Subcutaneous abdominal adipose tissue (tissue), 5 donors: ENCODE results near the gene GOSR1.
"Not testable (repeated sequence)": the region's sequence is repeated elsewhere in the genome, so short reads cannot be mapped to it uniquely, and the experiment has no call there.

Experiments used
- H3K27ac ChIP-seq: one replicate; pipeline ENCODE4 v1.7.0; 2013; ENCODE audit warnings: low read depth, mild to moderate bottlenecking, inconsistent platforms, low read length, moderate library complexity
- H3K27me3 ChIP-seq, 5 donors: one replicate each; pipeline ENCODE4 v1.7.0; 2013; ENCODE audit warnings: low read length in 5 of 5, inconsistent platforms in 1 of 5; ENCODE audit not compliant: control insufficient read depth in 5 of 5, insufficient read depth in 4 of 5
- H3K36me3 ChIP-seq, 5 donors: one replicate each; pipeline ENCODE4 v1.7.0; 2013; ENCODE audit warnings: low read length in 5 of 5; ENCODE audit not compliant: control insufficient read depth in 5 of 5, insufficient read depth in 5 of 5
- H3K4me1 ChIP-seq, 5 donors: one replicate each; pipeline ENCODE4 v1.7.0; 2013; ENCODE audit warnings: low read length in 5 of 5, mild to moderate bottlenecking in 3 of 5, moderate library complexity in 1 of 5; ENCODE audit not compliant: control insufficient read depth in 5 of 5, insufficient read depth in 5 of 5
- H3K4me3 ChIP-seq, 5 donors: one replicate each; pipeline ENCODE4 v1.7.0; 2013; ENCODE audit warnings: low read length in 5 of 5, low read depth in 1 of 5
- H3K9ac ChIP-seq, 5 donors: one replicate each; pipeline ENCODE4 v1.7.0; 2013; ENCODE audit warnings: low read length in 5 of 5, mild to moderate bottlenecking in 4 of 5, moderate library complexity in 3 of 5
- H3K9me3 ChIP-seq, 5 donors: one replicate each; pipeline ENCODE4 v1.7.0; 2013; ENCODE audit warnings: low read length in 5 of 5; ENCODE audit not compliant: control insufficient read depth in 5 of 5
- donor health status: healthy.
- donor health status: healthy.
- donor health status: healthy.
- donor health status: healthy.
- donor health status: healthy.

The GOSR1 gene

GRCh38 chr17:30558686-30559545 lies 81.7 kb downstream of the GOSR1 start:
- H3K4me1 ChIP-seq: no peaks in the 10 kb centered on the region
- H3K27me3 ChIP-seq: no peaks in the 10 kb centered on the region
- no peaks in the 10 kb centered on the region for H3K36me3 ChIP-seq
- no peak overlapping the region for H3K27ac ChIP-seq
- H3K9me3 ChIP-seq: no peaks in the 10 kb centered on the region
- no peak overlapping the region for H3K9ac ChIP-seq
- H3K4me3 ChIP-seq: no peak overlapping the region

DNA sequence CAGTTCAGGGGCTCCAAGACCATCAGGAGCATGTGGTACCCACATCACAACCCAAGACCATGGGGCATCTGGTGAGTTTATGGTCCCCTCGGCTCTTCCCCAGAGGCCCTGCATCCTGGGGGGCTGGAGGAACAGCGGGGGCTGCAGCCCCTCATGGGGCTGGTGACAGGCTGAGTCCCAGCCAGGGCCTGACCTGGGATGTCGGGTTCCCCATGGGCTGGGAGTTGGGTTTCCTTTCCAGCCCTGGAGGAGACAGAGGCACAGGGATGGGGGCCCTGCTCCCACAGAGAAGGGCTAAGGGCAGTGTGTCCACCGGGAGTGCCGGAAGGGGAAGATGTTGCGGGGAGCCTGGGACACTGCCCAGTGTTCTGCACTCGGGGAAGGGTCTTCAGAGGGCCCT lies 82.4 kb downstream of the GOSR1 start:
- Histone ChIP-seq H3K36me3 (no peaks in the 10 kb centered on the region), H3K27ac (no peak overlapping the region), H3K9me3 (no peaks in the 10 kb centered on the region), H3K9ac (no peak overlapping the region), H3K4me1 (peaks cover 0 to 2% (median 0%) of the 10 kb centered on the region in 5 donors), H3K4me3 (no peak overlapping the region), H3K27me3 (no peaks in the 10 kb centered on the region)

DNA sequence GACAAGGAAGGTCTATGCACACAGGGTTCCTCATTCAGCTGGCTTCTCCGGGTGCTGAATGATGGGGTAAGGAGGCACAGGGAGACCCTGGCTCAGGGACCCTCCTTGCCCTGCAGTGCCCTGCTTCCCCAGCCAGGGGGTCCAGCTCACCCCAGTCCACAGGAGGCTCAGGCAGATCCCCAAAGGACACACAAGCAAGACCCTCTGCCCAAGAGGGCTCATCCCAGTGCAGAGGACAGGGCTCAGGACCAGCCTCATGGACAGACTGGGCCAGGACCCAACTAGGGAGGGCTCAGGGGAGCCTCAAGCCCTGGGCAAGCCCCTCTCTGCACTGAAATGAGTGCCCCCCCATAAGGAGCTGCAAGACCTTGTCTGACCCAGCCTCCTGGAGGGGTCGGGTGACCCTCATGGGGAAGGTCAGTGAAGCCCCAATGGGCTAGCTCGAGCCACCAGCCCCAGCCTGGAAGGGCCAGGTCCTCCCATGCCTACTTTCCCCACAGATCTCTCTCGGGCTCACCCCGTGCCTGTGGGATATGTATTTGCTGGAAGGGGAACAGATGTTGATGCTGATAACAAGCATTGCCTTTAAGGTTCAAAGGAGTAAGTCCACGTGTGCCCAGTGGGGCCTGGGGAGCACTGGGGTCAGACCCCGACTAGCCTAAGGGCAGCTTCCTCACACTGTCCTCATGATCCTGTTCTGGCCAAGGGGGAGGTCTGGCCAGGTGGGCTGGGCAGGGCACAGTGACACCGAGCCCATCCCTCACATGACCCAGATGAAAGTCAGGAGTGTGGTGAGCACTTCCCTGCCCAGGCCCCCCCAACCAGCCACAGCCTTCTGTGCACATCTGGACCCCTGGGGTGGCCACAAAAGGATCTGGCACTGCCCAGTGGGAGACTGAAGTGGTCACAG lies 83.2 kb downstream of the GOSR1 start:
- H3K9ac ChIP-seq, H3K27me3 ChIP-seq, H3K27ac ChIP-seq, H3K9me3 ChIP-seq, H3K36me3 ChIP-seq, H3K4me1 ChIP-seq, H3K4me3 ChIP-seq: not testable (repeated sequence)

DNA sequence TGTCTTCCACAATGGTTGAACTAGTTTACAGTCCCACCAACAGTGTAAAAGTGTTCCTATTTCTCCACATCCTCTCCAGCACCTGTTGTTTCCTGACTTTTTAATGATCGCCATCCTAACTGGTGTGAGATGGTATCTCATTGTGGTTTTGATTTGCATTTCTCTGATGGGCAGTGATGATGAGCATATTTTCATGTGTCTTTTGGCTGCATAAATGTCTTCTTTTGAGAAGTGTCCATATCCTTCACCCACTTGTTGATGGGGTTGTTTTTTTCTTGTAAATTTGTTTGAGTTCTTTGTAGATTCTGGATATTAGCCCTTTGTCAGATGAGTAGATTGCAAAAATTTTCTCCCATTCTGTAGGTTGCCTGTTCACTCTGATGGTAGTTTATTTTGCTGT lies 84.6 kb downstream of the GOSR1 start:
- H3K36me3 ChIP-seq, H3K9ac ChIP-seq, H3K9me3 ChIP-seq, H3K4me3 ChIP-seq, H3K27me3 ChIP-seq, H3K4me1 ChIP-seq, H3K27ac ChIP-seq: not testable (repeated sequence)

- not testable (repeated sequence) for H3K9me3 ChIP-seq, H3K36me3 ChIP-seq, H3K4me1 ChIP-seq, H3K4me3 ChIP-seq, H3K27ac ChIP-seq, H3K9ac ChIP-seq
- peaks cover 0 to 12% (median 3%) of the 10 kb centered on the region in 5 donors for H3K27me3 ChIP-seq
These were observed 86.1 kb downstream of the GOSR1 start for GRCh38 chr17:30563131-30563904.

DNA sequence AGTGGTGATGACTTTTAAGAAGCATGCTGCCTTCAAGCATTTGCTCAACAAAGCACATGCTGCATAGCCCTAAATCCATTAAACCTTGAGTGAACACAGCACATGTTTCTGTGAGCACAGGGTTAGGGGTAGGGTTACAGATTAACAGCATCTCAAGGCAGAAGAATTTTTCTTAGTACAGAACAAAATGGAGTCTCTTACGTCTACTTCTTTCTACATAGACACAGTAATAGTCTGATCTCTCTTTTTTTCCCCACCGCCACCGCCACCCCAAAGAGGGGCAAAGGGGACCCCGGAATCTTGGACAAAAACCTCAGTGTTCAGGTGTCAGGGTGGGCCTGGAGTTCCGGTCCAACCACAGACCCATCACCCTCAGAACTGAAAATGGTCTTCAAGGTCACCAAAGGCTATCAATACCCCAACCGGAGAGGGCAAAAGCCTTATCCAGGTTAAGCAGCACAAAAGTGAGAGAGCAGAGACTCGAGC lies 86.7 kb downstream of the GOSR1 start:
- not testable (repeated sequence) for H3K4me1 ChIP-seq, H3K36me3 ChIP-seq, H3K9ac ChIP-seq, H3K27ac ChIP-seq, H3K4me3 ChIP-seq, H3K9me3 ChIP-seq
- H3K27me3 ChIP-seq: peaks cover 0 to 14% (median 3%) of the 10 kb centered on the region in 5 donors

- not testable (repeated sequence) for H3K4me1 ChIP-seq, H3K9me3 ChIP-seq, H3K36me3 ChIP-seq
These were observed 87.3 kb downstream of the GOSR1 start for GRCh38 chr17:30564422-30565072.

GRCh38 chr17:30565073-30565935 lies 88.1 kb downstream of the GOSR1 start:
- Histone ChIP-seq H3K27me3 (peaks cover 0 to 14% (median 3%) of the 10 kb centered on the region in 5 donors), H3K9ac (no peak overlapping the region), H3K4me3 (no peak overlapping the region), H3K9me3 (no peaks in the 10 kb centered on the region), H3K36me3 (no peaks in the 10 kb centered on the region), H3K4me1 (peaks cover 0 to 4% (median 0%) of the 10 kb centered on the region in 5 donors), H3K27ac (no peak overlapping the region)

More at GRCh38 chr17:30564422-30565072, 87.3 kb downstream of the GOSR1 start:
- not testable (repeated sequence) for H3K9ac ChIP-seq, H3K4me3 ChIP-seq, H3K27ac ChIP-seq
- H3K27me3 ChIP-seq: peaks cover 0 to 14% (median 3%) of the 10 kb centered on the region in 5 donors

- H3K9ac ChIP-seq, H3K36me3 ChIP-seq, H3K4me3 ChIP-seq, H3K27ac ChIP-seq, H3K9me3 ChIP-seq, H3K4me1 ChIP-seq: not testable (repeated sequence)
- peaks cover 0 to 14% (median 3%) of the 10 kb centered on the region in 5 donors for H3K27me3 ChIP-seq
These were observed 88.9 kb downstream of the GOSR1 start for GRCh38 chr17:30566104-30566503.
